ENCODE results near the gene RIMS4. TPM values are rescaled to one million over a fixed set of nuclear protein-coding genes. Genes with fewer than 3 reads are reported as not detected.

The RIMS4 gene
- total RNA-seq, 5 donors from 2014 or later (not counting 1 experiment from before 2014, with no cell fraction given): 0.06 to 0.12 TPM; not detected in 3

DNA sequence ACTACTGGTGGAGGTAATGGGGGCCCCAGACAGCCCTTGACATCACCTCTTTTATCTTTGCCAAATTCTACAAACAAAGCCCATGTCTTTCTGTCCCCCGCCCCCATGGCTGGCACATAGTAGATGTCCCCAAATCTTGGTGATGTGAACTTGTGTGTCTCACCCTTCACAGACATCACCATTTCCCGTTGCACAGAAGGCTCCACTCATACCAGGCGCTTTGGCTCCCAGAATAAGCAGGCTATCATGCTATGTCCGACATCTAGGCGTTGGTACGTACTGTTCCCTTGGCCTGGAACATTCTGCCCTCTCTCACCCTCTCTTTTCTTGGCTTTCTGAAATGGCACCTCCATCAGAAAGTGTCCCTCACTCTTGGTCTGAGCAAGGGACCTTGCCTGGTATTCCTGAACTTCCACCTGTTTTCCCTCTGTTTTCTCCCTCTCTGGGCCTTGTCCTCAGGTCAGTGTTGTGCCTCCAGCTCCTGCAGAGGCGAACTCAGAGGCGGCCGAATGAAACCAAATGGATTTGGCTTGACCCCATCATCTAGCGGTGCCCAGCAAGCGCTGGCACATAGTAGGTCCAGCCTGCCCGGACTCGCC, 96.1 kb downstream of the RIMS4 start:
- H3K27ac ChIP-seq (ENCODE audit: low read length): no peak overlapping the region
- Mint-ChIP-seq H3K4me1 (peaks cover 0 to 2% (median 0%) of the 10 kb centered on the region in 3 donors), H3K36me3 (no peaks in the 10 kb centered on the region), H3K27me3 (no peaks in the 10 kb centered on the region), H3K27ac (no peak overlapping the region), H3K4me3 (no peak overlapping the region), H3K9me3 (no peaks in the 10 kb centered on the region)
- ChIA-PET CTCF (no interaction called here), POLR2A (no interaction called here)
- H3K9me3 ChIP-seq: no peaks in the 10 kb centered on the region
- ATAC-seq (replicated peaks in 1 of 4) (no peak), DNase-seq (no peak)
- no peaks in the 10 kb centered on the region for H3K4me1 ChIP-seq (ENCODE audit: control insufficient read depth in 1 of 2, extremely low read depth in 1 of 2, insufficient read depth in 2 of 2, low read length in 2 of 2)
- WGBS (ENCODE audit: insufficient coverage): 84% methylated on average over 13 of the region's 13 CpGs
- no peak overlapping the region for H3K4me3 ChIP-seq (ENCODE audit: control insufficient read depth in 1 of 2, extremely low read depth in 1 of 2, low read length in 1 of 2)
- peaks cover 0 to 5% of the 10 kb centered on the region in 2 experiments for H3K27me3 ChIP-seq (replicated peaks in 1 of 2; ENCODE audit: control insufficient read depth in 2 of 2, extremely low read depth in 1 of 2, insufficient read depth in 2 of 2, low read length in 1 of 2)
- H3K36me3 ChIP-seq (ENCODE audit: control insufficient read depth in 2 of 2, extremely low read depth in 1 of 2, insufficient read depth in 1 of 2, low read length in 1 of 2): no peaks in the 10 kb centered on the region

DNA sequence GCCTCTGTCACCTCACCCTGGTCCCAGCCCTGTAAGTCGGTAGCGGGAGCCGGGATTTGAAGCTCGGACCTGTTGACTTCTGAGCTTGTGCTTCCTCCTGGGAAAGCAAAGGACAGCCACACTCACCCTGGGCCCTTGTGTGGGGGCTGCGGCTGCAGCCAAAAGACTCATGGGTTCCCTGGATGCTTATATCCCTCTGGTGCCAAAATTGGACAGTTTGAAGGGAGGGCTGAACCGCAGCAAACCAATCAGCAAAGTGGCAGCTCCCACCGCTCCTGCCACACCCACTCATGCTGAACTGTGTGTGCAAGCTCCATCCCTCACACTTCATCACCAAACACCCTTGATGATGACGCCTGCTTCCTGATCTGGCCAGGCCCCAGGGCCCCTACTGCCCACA, 99.1 kb downstream of the RIMS4 start:
- H3K36me3 ChIP-seq (ENCODE audit: control insufficient read depth in 2 of 2, extremely low read depth in 1 of 2, insufficient read depth in 1 of 2, low read length in 1 of 2): no peaks in the 10 kb centered on the region
- Mint-ChIP-seq H3K4me1 (peaks cover 0 to 2% (median 0%) of the 10 kb centered on the region in 3 donors), H3K36me3 (no peaks in the 10 kb centered on the region), H3K4me3 (no peak overlapping the region), H3K27me3 (no peaks in the 10 kb centered on the region), H3K27ac (no peak overlapping the region), H3K9me3 (no peaks in the 10 kb centered on the region)
- DNase-seq (no peak), ATAC-seq (replicated peaks in 1 of 4) (no peak)
- no peak overlapping the region for H3K4me3 ChIP-seq (ENCODE audit: control insufficient read depth in 1 of 2, extremely low read depth in 1 of 2, low read length in 1 of 2)
- ChIA-PET POLR2A (no interaction called here), CTCF (no interaction called here)
- WGBS (ENCODE audit: insufficient coverage): 87% methylated on average over 8 of the region's 8 CpGs
- H3K27ac ChIP-seq (ENCODE audit: low read length): no peak overlapping the region
- peaks cover 0 to 5% of the 10 kb centered on the region in 2 experiments for H3K27me3 ChIP-seq (replicated peaks in 1 of 2; ENCODE audit: control insufficient read depth in 2 of 2, extremely low read depth in 1 of 2, insufficient read depth in 2 of 2, low read length in 1 of 2)
- no peaks in the 10 kb centered on the region for H3K9me3 ChIP-seq
- H3K4me1 ChIP-seq (ENCODE audit: control insufficient read depth in 1 of 2, extremely low read depth in 1 of 2, insufficient read depth in 2 of 2, low read length in 2 of 2): no peaks in the 10 kb centered on the region

DNA sequence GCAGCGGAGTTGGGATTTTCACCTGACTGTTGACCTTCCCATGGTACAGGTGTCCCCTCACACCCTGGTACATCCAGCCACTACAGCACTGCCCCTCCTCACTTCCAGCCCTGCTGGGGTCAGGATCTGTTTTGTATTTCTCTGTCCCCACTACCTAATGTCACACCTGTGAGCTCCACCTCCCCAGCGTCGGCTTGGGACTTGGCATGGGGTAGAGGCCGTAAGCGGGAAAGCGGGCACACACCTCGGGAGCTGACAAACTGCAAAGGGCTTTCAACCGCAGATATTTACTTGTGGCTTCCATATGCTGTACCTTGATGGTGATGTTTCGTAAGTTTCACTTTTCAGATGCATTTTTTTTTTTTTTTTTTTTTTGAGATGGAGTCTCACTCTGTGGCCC, 100.5 kb downstream of the RIMS4 start:
- Histone ChIP-seq H3K9me3 (no peaks in the 10 kb centered on the region), H3K4me3 (ENCODE audit: control insufficient read depth in 1 of 2, extremely low read depth in 1 of 2, low read length in 1 of 2) (no peak overlapping the region), H3K27ac (ENCODE audit: low read length) (no peak overlapping the region), H3K27me3 (replicated peaks in 1 of 2; ENCODE audit: control insufficient read depth in 2 of 2, extremely low read depth in 1 of 2, insufficient read depth in 2 of 2, low read length in 1 of 2) (peaks cover 0 to 6% of the 10 kb centered on the region in 2 experiments), H3K36me3 (ENCODE audit: control insufficient read depth in 2 of 2, extremely low read depth in 1 of 2, insufficient read depth in 1 of 2, low read length in 1 of 2) (no peaks in the 10 kb centered on the region), H3K4me1 (ENCODE audit: control insufficient read depth in 1 of 2, extremely low read depth in 1 of 2, insufficient read depth in 2 of 2, low read length in 2 of 2) (no peaks in the 10 kb centered on the region)
- 89% methylated on average over 7 of the region's 9 CpGs for WGBS (ENCODE audit: insufficient coverage)
- H3K27ac Mint-ChIP-seq: no peak overlapping the region
- CTCF ChIA-PET: no interaction called here
- peaks cover 0 to 4% of the 10 kb centered on the region in 2 donors for H3K27me3 Mint-ChIP-seq
- H3K36me3 Mint-ChIP-seq: no peaks in the 10 kb centered on the region
- H3K9me3 Mint-ChIP-seq: no peaks in the 10 kb centered on the region
- POLR2A ChIA-PET: interaction anchor here in 1 of 2 donors (0.6 to 0.7 kb wide), 2 partner anchors 105 to 458 kb away, joined by 3 to 5 read pairs; no protein-coding TSS in a partner anchor
- DNase-seq: no peak
- peaks cover 0 to 2% (median 0%) of the 10 kb centered on the region in 3 donors for H3K4me1 Mint-ChIP-seq
- ATAC-seq (replicated peaks in 1 of 4): no peak
- no peak overlapping the region for H3K4me3 Mint-ChIP-seq

DNA sequence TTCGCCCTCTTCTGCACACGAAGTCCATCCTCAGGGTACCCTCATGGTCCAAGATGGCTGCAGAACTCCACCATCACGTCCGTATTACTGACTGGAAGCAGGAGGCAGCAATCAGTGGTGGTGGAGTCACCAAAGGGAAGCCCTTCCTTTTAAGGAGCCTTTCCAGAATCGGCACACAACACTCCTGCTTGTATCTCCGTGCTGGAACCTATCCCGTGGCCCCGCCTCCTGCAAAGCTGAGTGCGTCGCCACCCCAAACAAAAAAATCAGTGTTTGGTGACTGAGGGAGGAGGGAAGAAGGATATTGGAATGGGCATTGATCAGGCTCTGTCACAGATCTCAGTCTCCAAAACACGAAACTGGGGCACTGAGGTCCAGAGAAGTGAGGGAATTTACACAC, 101.0 kb downstream of the RIMS4 start:
- no peak overlapping the region for H3K4me3 Mint-ChIP-seq
- 68% methylated on average over 3 of the region's 11 CpGs for WGBS (ENCODE audit: insufficient coverage)
- H3K36me3 Mint-ChIP-seq: no peaks in the 10 kb centered on the region
- H3K27me3 ChIP-seq (replicated peaks in 1 of 2; ENCODE audit: control insufficient read depth in 2 of 2, extremely low read depth in 1 of 2, insufficient read depth in 2 of 2, low read length in 1 of 2): peaks cover 0 to 6% of the 10 kb centered on the region in 2 experiments
- no peaks in the 10 kb centered on the region for H3K4me1 ChIP-seq (ENCODE audit: control insufficient read depth in 1 of 2, extremely low read depth in 1 of 2, insufficient read depth in 2 of 2, low read length in 2 of 2)
- CTCF ChIA-PET: no interaction called here
- peaks cover 0 to under 1% (median 0%) of the 10 kb centered on the region in 3 donors for H3K4me1 Mint-ChIP-seq
- DNase-seq (no peak), ATAC-seq (replicated peaks in 1 of 4) (no peak)
- POLR2A ChIA-PET: interaction anchor here in 1 of 2 donors (0.6 to 0.7 kb wide), 2 partner anchors 104 to 459 kb away, joined by 3 to 5 read pairs; no protein-coding TSS in a partner anchor
- H3K9me3 Mint-ChIP-seq: no peaks in the 10 kb centered on the region
- H3K27ac ChIP-seq (ENCODE audit: low read length): no peak overlapping the region
- H3K9me3 ChIP-seq: no peaks in the 10 kb centered on the region
- peaks cover 0 to 4% of the 10 kb centered on the region in 2 donors for H3K27me3 Mint-ChIP-seq
- no peak overlapping the region for H3K27ac Mint-ChIP-seq
- H3K36me3 ChIP-seq (ENCODE audit: control insufficient read depth in 2 of 2, extremely low read depth in 1 of 2, insufficient read depth in 1 of 2, low read length in 1 of 2): no peaks in the 10 kb centered on the region
- no peak overlapping the region for H3K4me3 ChIP-seq (ENCODE audit: control insufficient read depth in 1 of 2, extremely low read depth in 1 of 2, low read length in 1 of 2)

DNA sequence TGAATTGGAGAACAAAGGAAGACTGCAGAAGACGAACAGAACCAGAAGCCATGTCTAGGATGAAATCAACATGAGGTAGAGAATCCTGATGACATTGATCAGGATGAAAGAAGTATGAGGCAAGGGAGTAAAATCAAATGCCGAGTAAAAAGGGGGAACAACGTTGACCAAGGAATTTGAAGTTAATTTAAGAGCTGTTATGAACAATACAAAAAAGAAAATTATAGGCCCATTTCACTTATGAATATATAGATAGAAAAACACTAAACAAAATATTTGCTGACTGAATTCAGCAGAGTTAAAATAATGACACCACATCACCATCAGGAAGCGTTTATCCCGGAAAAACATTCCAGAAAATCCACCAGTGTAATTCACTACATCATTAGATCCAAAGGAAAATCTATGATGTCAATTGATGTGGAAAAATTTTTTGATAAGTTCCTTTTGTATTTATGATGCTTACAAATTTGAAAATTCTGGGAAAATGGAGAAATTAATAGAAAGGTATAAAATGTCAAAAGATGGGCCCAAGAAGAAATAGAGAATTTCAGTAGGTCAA, 103.2 kb downstream of the RIMS4 start:
- no peaks in the 10 kb centered on the region for H3K36me3 ChIP-seq (ENCODE audit: control insufficient read depth in 2 of 2, extremely low read depth in 1 of 2, insufficient read depth in 1 of 2, low read length in 1 of 2)
- no peak overlapping the region for H3K27ac Mint-ChIP-seq
- H3K27me3 Mint-ChIP-seq: peaks cover 0 to 4% of the 10 kb centered on the region in 2 donors
- peaks cover 0 to 20% of the 10 kb centered on the region in 2 experiments for H3K27me3 ChIP-seq (replicated peaks in 1 of 2; ENCODE audit: control insufficient read depth in 2 of 2, extremely low read depth in 1 of 2, insufficient read depth in 2 of 2, low read length in 1 of 2)
- ATAC-seq (replicated peaks in 1 of 4) (no peak), DNase-seq (no peak)
- POLR2A ChIA-PET: no interaction called here
- H3K36me3 Mint-ChIP-seq: no peaks in the 10 kb centered on the region
- CTCF ChIA-PET: no interaction called here
- H3K4me3 ChIP-seq (ENCODE audit: control insufficient read depth in 1 of 2, extremely low read depth in 1 of 2, low read length in 1 of 2): no peak overlapping the region
- H3K4me3 Mint-ChIP-seq: no peak overlapping the region
- H3K4me1 Mint-ChIP-seq: no peaks in the 10 kb centered on the region
- no peak overlapping the region for H3K27ac ChIP-seq (ENCODE audit: low read length)
- no peaks in the 10 kb centered on the region for H3K9me3 ChIP-seq
- H3K4me1 ChIP-seq (ENCODE audit: control insufficient read depth in 1 of 2, extremely low read depth in 1 of 2, insufficient read depth in 2 of 2, low read length in 2 of 2): no peaks in the 10 kb centered on the region
- 83% methylated on average over 1 of the region's 5 CpGs for WGBS (ENCODE audit: insufficient coverage)
- no peaks in the 10 kb centered on the region for H3K9me3 Mint-ChIP-seq

DNA sequence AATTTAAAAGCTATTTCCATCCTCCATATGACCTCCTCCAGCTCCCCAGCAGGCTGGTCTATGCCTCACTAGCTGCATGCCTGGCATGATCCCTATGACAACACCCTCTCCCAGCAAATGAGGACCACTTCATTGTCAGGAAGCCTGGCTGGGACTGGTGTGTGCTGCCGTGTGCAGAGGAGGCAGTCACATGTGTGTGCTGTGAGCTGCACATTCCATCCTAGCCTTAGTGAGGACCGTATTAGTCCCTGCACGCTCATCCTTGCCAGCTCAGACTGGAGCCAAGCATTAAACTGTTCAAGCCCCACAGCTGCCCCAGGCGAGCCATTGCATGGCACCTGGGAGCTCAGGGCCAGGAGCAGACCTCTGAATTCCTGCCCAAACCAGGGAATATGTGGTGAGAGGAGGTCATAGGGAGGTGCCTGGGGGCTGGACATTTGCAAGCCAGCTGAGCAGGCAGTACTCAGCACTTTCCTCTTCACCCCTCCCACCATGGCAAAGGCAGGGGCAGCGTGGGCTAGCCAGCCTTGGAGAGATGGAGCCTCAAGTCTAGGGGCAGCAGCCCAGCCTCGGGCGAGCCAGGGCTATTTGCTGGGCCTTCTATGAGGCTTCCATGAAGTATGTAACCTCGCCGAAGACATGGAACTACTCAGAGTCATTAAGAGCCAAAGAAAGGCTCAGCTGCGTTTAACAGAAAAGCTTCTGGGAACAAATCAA, 103.9 kb downstream of the RIMS4 start:
- Mint-ChIP-seq H3K4me3 (no peak overlapping the region), H3K4me1 (no peaks in the 10 kb centered on the region), H3K36me3 (no peaks in the 10 kb centered on the region), H3K9me3 (no peaks in the 10 kb centered on the region), H3K27ac (no peak overlapping the region), H3K27me3 (peaks cover 0 to 4% of the 10 kb centered on the region in 2 donors)
- no peak overlapping the region for H3K4me3 ChIP-seq (ENCODE audit: control insufficient read depth in 1 of 2, extremely low read depth in 1 of 2, low read length in 1 of 2)
- H3K27me3 ChIP-seq (replicated peaks in 1 of 2; ENCODE audit: control insufficient read depth in 2 of 2, extremely low read depth in 1 of 2, insufficient read depth in 2 of 2, low read length in 1 of 2): peaks cover 0 to 22% of the 10 kb centered on the region in 2 experiments
- H3K4me1 ChIP-seq (ENCODE audit: control insufficient read depth in 1 of 2, extremely low read depth in 1 of 2, insufficient read depth in 2 of 2, low read length in 2 of 2): no peaks in the 10 kb centered on the region
- WGBS (ENCODE audit: insufficient coverage): 76% methylated on average over 9 of the region's 10 CpGs
- ATAC-seq (replicated peaks in 1 of 4) (no peak), DNase-seq (no peak)
- ChIA-PET POLR2A (no interaction called here), CTCF (no interaction called here)
- H3K27ac ChIP-seq (ENCODE audit: low read length): no peak overlapping the region
- no peaks in the 10 kb centered on the region for H3K9me3 ChIP-seq
- no peaks in the 10 kb centered on the region for H3K36me3 ChIP-seq (ENCODE audit: control insufficient read depth in 2 of 2, extremely low read depth in 1 of 2, insufficient read depth in 1 of 2, low read length in 1 of 2)

All from T-cell (primary cell).